HepG2 (cell line): ENCODE data around the gene RASGRP4.

Source experiments
- KDM5A ChIP-seq: fragments of 200-600 bp; sonication (generic); IDR thresholded peaks from 2 replicates; pipeline ENCODE4 v1.7.0; 2018; ENCODE audit warnings: antibody characterized with exemption, mild to moderate bottlenecking, low read length, borderline replicate concordance
- MEF2D ChIP-seq: sonication (generic); formaldehyde crosslinking; IDR thresholded peaks from 2 replicates; pipeline ENCODE4 v1.5.1; 2020; ENCODE audit warnings: mild to moderate bottlenecking, missing genetic modification reagents
- ZBTB2 ChIP-seq: sonication (generic); formaldehyde crosslinking; IDR thresholded peaks from 2 replicates; pipeline ENCODE4 v1.8.0; 2022; ENCODE audit warnings: low read depth, missing genetic modification reagents
- TF ChIP-seq, protein P1 (sequence below), 2 experiments: sonication (generic) in 1 of 2; formaldehyde crosslinking in 1 of 2; IDR thresholded peaks; 2 replicates each; pipeline versions ENCODE4 v1.5.1 to v1.6.1; 2011 to 2020; ENCODE audit warnings: borderline replicate concordance in 1 of 2, low read depth in 1 of 2, low read length in 1 of 2, mild to moderate bottlenecking in 1 of 2, missing genetic modification reagents in 1 of 2, moderate library complexity in 1 of 2

GRCh38 chr19:38424272-38424671, 1.7 kb downstream of the RASGRP4 start:
- TF ChIP-seq KDM5A (no peak), MEF2D (CRISPR knock-in tag) (no peak), ZBTB2 (CRISPR knock-in tag) (no peak)
- TF ChIP-seq, protein P1, sequence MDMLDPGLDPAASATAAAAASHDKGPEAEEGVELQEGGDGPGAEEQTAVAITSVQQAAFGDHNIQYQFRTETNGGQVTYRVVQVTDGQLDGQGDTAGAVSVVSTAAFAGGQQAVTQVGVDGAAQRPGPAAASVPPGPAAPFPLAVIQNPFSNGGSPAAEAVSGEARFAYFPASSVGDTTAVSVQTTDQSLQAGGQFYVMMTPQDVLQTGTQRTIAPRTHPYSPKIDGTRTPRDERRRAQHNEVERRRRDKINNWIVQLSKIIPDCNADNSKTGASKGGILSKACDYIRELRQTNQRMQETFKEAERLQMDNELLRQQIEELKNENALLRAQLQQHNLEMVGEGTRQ (IDR thresholded peaks at IDR 0.05; ENCODE audit: low read depth, low read length): no peak
- TF ChIP-seq, protein P1 (CRISPR knock-in tag; IDR thresholded peaks at IDR 0.05; ENCODE audit: borderline replicate concordance): no peak
